ENCODE results near the gene CCNY. TPM values are rescaled to one million over a fixed set of nuclear protein-coding genes. Genes with fewer than 3 reads are reported as not detected.

The CCNY gene
- total RNA-seq, 1 donor = 35.0 TPM

GRCh38 chr10:35424680-35425285 lies 88.5 kb downstream of the CCNY start:
- TF ChIP-seq CTCF (IDR thresholded peaks at IDR 0.05; ENCODE audit: insufficient read depth, low read depth, low read length) = no peak
- no peak overlapping the region for H3K4me3 ChIP-seq (ENCODE audit: low read depth, low read length)
- DNase-seq (ENCODE audit: low read depth) = no peak

- DNase-seq (ENCODE audit: low read depth) = peak; percentile 58
- peak; percentile 10 for TF ChIP-seq CTCF (IDR thresholded peaks at IDR 0.05; ENCODE audit: insufficient read depth, low read depth, low read length)
- no peak overlapping the region for H3K4me3 ChIP-seq (ENCODE audit: low read depth, low read length)
Observed at GRCh38 chr10:35425595-35425994, 89.3 kb downstream of the CCNY start.

GRCh38 chr10:35426657-35427056 lies 90.3 kb downstream of the CCNY start:
- TF ChIP-seq CTCF (IDR thresholded peaks at IDR 0.05; ENCODE audit: insufficient read depth, low read depth, low read length) = no peak
- DNase-seq (ENCODE audit: low read depth) = no peak
- no peak overlapping the region for H3K4me3 ChIP-seq (ENCODE audit: low read depth, low read length)

- H3K4me3 ChIP-seq (ENCODE audit: low read depth, low read length) = no peak overlapping the region
- TF ChIP-seq CTCF (IDR thresholded peaks at IDR 0.05; ENCODE audit: insufficient read depth, low read depth, low read length) = no peak
- no peak for DNase-seq (ENCODE audit: low read depth)
Observed at GRCh38 chr10:35427543-35427942, 91.2 kb downstream of the CCNY start.

- no peak for DNase-seq (ENCODE audit: low read depth)
- no peak for TF ChIP-seq CTCF (IDR thresholded peaks at IDR 0.05; ENCODE audit: insufficient read depth, low read depth, low read length)
- no peak overlapping the region for H3K4me3 ChIP-seq (ENCODE audit: low read depth, low read length)
Observed at GRCh38 chr10:35428521-35428920, 92.2 kb downstream of the CCNY start.

- no peak for TF ChIP-seq CTCF (IDR thresholded peaks at IDR 0.05; ENCODE audit: insufficient read depth, low read depth, low read length)
- no peak overlapping the region for H3K4me3 ChIP-seq (ENCODE audit: low read depth, low read length)
- no peak for DNase-seq (ENCODE audit: low read depth)
Observed at GRCh38 chr10:35432781-35433338, 96.6 kb downstream of the CCNY start.

All from fibroblast of villous mesenchyme (primary cell).